Stimulated activated CD8-positive, alpha-beta memory T cell treated with anti-CD3 and anti-CD28 coated beads, Interleukin-12 subunit alpha, Interleukin-12 subunit beta, amount 100 ng/mL, for 24 hours (primary cell): ENCODE measurements around the gene TCF7L1.
"Not testable (repeated sequence)": the region's sequence is repeated elsewhere in the genome, so short reads cannot be mapped to it uniquely, and the experiment has no call there.

Experiments
- DNase-seq: peaks from one replicate; pipeline ENCODE4 v3.0.0-alpha.2; 2020; ENCODE audit errors: extremely low read depth

The TCF7L1 gene

DNA sequence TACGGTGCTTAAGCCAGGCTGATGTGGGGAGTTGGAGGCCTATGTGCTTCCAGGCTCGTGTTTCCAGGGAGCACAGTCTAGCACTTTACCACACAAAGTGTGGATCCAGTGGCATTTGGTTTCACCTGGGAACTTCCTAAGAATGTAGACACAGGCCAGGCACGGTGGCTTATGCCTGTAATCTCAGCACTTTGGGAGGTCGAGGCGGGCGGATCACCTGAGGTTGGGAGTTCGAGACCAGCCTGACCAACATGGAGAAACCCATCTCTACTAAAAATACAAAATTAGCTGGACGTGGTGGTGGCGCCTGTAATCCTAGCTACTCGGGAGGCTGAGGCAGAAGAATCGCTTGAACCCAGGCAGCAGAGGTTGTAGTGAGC is 190.8 kb downstream of the TCF7L1 start:
- not testable (repeated sequence) for DNase-seq

DNA sequence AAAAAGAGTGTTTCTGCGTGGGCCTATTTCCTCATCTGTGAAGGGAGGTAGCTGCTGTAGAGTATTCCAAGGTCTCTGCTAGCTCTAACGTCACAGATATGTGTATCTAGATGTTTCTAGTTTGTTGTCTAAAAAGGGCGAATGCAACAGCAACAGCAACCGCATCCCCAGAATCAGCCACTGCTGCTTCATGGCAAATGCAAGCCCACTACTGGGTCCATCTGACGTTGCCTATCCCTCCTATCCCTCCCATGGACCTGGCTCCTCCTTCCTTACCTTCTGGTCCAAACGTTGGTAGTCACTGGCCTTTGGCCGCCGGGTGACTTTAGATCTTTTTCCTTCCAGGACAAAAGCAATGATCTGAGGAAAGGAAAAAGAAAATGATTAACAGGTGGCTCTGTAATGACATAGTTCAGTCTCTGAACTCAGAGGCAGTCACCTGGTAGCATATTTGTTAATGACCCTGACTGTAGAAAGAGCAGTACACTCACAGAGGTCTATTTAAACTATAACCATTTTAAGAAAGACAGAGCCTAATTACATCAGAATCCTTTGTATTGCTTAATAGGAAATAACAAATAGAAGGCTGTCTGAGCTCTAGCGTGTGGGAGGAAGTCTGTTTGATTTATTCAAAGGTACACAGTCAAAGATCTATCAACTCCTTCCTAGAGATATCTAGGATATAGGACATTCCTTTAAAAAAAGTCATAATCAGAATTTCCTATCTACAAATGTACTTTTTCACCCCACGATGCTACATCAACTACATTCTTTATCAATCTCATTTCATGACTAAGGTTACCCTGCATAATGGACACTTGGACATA is 191.7 kb downstream of the TCF7L1 start:
- DNase-seq, result no peak

DNA sequence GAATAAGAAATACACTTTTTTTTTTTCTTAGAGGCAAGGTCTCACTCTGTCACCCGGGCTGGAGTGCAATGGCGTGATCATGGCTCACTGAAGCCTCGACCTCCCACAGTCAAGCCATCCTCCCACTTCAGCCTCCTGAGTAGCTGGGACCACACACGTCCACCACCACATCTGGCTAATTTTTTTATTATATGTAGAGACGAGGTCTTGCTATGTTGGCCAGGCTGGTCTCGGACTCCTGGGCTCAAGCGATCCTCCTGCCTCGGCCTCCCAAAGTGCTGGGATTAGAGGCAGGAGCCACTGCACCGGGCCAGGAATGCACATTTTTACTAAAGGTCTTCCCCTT is 192.2 kb downstream of the TCF7L1 start:
- no peak for DNase-seq

DNA sequence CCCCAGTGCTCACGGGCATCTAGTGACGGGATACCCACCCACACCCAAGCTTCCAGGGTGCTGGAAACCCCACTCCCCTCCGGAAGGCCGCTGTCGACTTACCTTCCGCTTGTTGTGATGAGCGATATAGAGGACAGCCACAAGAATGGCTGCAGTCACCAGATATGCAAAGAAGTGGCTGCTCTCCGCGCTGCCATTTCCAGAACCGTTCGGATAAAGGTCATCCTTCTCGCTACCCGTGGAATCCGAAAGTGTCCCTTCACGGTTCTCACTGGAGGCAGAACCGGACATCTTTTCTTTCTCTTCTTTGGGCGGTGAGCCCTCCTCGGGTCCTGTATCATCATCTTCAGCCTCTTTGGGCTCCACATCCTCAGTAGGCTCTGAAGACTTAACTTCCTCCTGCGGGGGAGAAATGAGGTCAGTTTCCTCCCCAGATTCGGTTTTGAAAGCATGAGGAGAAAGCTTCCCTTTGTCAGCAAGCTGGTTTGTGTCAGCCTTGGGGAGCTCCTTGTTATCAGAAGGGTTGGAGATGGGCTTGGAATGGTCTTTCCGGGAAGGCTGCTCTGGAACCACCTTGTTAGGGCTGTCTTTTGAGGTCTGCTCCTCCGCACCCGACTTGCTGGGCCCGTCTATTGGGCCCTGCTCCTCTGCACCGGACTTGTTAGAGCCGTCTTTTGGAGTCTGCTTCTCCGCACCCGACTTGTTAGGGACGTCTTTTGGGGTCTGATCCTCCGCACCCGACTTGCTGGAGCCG is 193.4 kb downstream of the TCF7L1 start:
- no peak for DNase-seq

DNA sequence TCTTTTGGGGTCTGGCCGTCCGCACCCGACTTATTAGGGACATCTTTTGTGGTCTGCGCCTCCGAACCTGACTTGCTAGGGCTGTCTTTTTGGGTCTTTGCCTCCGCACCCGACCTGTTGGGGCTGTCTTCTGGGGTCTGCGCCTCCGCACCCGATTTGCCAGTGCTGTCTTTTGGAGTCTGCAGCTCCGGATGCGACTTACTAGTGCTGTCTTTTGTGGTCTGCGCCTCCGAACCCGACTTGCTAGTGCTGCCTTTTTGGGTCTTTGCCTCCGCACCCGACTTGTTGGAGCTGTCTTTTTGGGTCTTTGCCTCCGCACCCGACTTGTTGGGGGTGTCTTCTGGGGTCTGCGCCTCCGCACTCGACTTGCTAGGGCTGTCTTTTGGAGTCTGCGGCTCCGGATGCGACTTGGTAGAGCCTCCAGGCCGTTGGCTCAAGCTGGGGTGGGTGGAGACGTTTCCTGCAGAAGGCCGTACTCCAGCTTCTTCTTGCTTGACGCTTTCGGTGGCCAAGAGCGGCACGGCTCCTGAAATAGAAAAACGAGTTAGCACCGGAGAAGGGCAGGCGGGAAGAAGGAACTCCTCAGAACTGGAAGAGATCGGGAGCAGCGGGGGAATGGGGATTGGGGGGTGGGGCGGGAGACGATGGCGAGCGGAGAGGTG is 194.1 kb downstream of the TCF7L1 start:
- DNase-seq, result no peak

DNA sequence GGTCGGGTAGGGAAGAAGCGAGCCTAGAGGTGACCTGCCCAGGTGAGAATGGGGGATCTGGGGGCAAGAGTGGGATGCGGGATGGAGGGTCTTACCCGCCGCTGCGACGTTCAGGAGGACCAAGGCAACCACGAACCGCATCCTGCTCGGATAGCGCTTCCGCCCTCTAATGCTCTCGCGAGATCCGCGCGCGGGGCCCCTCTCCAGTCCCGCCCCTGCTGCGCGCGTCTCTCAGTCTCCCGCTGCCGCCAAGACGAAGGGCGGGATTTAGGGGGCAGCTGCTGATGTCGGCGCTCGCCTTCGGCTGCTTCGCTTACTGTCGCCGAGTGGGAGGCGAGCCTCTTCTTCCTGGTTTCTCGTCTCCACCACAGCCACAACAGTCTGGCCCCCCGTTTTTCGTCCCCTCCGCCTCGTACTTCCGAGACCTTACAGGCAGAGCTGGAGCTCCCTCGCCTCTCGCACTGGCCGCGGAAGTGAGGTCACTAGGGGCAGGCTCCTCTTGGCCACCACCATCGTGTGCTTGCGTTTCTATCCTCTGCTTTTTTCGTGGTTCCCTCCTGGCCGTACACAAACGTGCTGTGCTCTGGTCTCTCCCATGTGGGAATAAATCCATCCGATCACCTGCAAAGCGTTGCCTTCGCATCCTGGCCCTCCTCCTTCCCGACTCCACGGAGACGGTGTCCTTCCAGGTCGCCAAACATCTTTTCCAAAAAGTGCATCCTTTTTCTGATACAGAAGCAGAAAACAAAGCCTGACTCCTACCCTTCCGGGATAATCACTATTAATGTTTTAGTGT is 194.8 kb downstream of the TCF7L1 start, which contains the start of gene TGOLN2:
TSS of gene TGOLN2 (minus strand) at position 168 of the 796 bp plus-strand sequence. CDS start at position 141, 27 bp downstream.
- peak; percentile 87 for DNase-seq

DNA sequence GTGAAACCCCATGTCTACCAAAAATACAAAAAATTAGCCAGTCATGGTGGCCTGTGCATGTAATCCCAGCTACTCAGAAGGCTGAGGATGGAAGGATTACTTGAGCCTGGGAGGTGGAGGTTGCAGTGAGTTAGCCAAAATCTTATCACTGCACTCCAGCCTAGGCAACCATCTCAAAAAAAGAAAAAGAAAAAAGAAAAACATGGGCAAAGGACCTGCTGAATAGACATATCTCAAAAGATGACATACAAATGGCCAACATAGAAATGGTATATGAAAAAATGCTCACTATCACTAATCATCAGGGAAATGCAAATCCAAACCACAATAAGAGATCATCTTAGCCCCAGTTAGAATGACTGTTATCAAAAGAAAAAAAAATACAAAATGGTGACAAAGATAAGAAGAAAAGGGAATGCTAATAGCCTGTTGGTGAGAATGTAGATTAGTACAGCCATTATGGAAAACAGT is 196.0 kb downstream of the TCF7L1 start:
- no peak for DNase-seq

DNA sequence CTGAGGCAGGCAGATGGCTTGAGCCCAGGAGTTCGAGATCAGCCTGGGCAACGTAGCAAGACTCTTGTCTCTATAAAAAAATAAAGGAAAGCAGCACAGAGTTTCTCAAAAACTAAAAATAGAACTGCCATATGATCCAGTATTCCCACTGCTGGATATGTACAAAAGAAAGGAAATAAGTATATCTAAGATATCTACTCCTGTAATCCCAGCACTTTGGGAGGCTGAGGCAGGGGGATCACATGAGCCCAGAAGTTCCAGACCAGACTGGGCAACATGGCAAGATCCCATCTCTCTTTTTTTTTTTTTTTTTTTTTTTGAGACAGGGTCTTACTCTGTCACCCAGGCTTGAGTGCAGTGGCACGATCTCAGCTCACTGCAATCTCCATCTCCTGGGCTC is 196.5 kb downstream of the TCF7L1 start:
- not testable (repeated sequence) for DNase-seq

DNA sequence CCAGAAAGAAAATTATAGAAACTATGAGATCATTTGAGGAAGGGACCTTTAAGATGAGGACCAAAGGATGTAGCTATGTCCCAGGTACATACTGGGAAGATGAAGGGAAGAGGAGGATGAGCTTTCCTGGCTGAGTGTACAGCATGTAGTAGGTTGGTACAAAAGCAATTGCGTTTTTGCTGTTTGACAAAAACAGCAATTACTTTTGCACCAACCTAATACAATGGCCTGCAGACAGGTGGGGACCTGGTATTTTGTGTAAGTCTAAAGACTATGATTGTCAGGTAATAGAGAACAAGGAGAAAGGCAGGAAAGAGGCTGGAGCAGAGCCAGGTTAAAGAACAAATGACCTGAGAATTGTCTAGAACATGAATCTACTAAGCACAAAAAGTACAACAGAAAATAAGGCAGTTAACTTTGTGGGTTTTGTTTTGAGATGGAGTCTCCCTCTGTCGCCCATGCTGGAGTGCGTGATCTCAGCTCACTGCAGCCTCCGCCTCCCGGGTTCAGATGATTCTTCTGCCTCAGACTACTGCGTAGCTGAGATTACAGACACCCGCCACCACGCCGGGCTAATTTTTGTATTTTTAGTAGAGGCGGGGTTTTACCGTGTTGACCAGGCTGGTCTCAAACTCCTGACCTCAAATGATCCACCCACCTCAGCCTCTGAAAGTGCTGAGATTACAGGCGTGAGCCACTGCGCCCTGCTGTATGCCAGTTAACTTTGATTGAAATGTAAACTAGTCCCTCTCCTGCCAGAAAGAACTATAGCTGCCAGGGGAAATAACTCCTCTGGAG is 197.8 kb downstream of the TCF7L1 start:
- no peak for DNase-seq

DNA sequence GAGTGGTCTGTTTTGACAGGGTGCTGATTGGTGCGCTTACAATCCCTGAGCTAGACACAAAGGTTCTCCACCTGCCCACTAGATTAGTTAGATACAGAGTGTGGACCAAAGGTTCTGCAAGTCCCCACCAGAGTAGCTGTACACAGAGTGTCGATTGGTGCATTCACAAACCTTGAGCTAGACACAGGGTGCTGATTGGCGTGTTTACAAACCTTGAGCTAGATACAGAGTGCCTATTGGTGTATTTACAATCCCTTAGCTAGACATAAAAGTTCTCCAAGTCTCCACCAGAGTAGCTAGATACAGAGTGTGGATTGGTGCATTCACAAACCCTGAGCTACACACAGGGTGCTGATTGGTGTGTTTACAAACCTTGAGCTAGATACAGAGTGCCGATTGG is 200.7 kb downstream of the TCF7L1 start:
- not testable (repeated sequence) for DNase-seq

DNA sequence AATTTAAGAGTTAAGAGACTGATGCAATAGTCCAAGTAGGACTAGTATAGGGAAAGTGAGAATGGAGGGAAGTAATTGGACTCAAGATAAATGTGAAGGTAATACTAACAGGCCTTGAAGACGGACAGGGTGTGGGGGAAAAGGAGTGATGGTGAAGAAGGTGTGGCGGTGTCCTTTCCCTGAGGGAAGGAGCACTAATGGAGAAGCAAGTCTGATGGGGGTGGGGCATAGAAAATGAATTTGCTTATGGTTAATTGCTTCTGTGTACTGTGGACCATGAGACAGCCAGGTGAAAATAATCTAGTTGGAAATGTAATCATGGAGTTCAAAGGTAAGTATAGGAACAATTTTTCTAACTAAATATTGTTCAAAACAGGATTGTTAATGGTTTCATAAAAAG is 201.7 kb downstream of the TCF7L1 start:
- no peak for DNase-seq

DNA sequence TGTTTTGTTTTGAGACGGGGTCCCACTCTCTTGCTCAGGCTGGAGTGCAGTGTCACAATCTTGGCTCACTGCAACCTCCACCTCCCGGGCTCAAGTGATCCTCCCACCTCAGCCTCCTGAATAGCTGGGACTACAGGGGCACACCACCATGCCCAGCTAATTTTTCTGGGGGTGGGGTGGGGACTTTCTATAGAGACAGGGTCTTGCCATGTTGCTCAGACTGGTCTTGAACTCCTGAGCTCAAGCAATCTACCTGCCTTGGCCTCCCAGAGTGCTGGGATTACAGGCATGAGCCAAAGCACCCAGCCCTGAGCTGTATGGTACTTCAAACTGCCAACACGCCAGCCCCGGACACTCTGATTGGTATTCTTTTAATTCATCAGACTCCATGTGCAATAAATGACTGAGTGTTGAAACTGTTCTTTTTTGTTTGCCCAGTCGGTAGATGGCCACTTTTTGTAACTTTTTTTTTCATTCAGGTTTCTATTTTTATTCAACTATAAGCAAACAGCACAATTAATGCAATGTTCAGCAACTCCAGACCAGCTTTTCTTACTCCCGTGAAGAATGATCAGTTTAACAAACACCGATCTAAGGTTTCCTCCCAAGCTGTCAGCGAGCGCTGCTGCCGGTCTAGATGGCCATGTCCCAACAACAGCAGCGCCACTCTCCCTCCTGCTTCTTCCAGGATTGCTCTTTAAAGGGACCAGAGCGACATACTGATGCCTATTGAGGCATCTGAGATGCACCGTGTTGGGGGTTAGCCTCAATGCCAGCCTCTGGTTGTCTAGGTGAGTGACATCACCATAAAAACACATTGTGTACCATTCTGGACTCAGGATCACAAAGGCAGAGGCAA is 207.1 kb downstream of the TCF7L1 start:
- DNase-seq, result no peak

DNA sequence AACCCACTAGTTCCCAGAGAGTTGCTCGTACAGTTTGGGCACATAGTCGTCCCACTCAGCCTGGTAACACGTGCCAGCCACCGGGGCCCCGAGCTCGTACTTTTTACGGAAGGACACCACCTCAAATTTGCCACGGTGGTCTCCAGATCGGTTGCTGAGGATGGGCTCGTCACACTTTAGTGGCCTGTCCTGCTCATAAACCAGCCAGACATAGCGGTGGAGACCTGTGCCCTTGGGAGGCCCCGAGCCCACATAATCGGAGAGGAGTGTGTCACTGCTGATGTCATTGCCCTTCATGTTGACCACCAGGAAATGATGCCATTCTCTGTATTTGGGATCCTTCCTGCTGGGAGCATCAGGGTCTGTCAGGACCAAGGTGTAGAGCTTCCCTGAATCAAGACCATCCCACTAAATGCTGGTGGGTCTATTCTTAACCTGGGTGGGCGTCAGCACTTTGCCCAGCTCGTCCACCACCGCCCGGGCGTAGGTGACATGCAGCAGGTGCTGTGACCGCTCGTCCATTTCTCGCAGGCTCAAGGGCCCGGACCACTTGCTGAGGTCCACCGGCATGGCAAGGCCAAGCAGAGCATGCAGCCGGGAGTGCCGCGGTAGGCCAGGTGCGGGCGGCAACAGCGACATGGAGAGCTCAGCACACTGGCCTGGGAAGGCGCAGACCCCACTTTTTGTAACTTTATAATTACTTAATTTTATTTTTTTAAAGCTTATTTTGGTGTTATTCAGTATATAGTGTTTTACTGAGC is 208.3 kb downstream of the TCF7L1 start:
- DNase-seq, result no peak

DNA sequence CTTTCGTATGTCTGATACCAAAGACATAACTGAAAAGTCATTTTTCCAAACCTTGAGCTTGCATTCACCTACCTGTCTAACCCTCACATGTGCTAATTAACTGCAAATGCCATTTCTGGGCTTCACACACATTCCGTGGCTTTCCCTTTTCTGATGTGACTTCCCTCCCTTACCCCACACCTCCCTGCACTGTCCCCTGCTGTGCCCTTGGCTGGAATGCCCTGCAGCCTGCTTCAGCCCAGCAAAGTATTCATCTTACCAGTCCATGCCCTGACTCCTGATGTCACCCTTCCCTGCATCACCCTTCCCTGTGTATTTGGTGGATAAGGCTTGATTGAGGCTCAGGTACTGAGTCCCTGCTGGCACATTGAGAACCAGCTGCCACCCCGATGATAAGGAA is 209.0 kb downstream of the TCF7L1 start:
- no peak for DNase-seq

DNA sequence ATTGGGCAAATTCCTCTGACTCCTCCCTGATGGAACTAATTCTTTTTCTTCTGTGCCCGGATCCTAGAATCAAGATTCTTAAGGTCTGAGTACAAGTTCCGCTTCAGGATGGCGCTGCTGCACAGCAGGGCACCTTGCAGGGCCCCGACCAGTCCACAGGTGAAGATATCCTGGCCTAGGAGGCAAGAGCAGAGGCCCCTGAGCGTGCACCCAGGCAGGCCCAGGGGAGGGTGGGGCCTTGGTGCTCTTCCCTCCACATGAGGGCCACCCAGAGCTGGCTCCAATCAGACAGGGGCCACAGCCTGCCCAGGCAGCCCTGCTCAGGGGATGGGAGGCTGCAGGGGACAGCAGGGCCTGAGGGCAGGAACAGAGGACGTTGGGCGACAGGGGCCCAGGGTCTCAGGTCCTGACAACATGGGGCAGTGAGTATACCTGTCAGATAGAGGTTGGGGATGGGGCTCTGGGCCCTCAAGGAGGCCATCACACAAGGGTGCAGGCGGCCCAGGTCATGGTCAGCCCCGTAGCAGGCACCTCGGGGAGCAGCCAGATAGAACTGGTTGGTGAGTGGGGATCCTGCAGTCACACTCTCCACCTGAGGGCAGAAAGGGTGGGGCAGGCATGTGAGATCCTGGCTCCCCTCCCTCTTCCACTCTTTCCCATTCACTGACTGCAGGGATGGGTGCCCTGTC is 210.2 kb downstream of the TCF7L1 start:
- not testable (repeated sequence) for DNase-seq

DNA sequence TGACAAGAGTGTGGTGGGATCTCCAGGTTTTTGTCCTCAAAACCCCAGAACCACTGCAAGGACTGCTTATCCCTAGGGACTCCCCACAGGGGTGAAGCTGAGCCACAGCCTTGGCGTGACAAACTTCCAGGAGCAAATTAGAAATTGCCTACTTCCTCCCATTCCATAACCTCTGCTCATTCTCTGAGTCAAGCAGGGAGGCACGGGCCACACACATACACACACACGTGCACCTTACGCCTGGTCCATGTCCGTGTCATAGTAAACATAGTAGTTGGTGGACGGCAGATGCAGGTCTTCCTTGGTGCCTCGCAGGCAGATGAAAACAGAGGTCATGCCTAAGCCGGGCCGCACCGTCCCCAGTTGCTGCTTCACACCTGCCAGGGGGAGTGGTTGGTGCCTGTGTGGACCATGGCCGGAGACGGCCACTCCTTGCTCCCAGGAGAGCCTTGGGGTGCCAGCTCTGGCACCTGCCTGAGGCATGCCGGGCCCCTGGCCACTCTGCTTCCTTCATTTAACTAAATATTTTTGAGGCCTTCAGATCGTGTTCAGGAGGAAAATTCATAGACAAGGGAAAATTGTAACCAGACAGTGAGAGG is 211.3 kb downstream of the TCF7L1 start:
- DNase-seq, result no peak

DNA sequence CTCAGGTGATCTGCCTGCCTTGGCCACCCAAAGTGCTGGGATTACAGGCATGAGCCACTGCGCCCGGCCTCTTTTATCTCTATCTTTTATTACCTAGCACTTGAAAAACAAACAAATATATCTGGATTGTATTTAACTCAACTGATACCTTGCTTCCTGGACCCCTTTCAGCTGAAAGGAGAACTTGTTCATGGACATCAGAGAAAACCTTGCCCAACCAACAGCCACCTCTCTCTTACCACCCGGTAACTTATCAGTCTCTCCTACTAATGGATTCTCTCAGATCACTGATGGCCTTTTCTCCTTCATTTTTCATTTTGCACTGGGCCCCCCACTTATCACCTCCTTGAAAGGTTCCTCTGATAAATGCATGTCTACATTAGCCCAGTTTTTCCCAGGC is 214.4 kb downstream of the TCF7L1 start:
- no peak for DNase-seq

DNA sequence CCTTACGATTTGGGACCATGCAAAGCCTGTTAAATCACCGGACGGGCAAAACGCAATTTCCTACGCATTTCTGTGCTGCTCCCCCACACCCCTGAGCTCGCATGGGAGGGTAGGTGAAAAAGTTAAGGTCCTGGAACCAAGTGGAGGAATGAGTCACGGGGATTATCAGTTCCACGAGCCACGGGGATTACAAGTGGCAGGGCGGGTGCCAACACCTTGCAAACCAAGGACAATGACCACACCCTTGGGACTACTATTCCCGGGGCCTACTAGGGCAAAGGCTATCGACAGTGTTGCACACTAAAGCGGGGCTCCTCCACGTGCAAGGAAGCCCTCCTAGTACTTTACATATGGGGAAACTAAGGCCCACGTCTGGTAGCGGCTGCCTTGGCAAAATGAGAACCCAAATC is 220.7 kb downstream of the TCF7L1 start:
- DNase-seq, result no peak
